Thymus (tissue), 14 donors: ENCODE data around the gene GPR101. TPM values are rescaled to one million over a fixed set of nuclear protein-coding genes. Genes with fewer than 3 reads are reported as not detected.

Experiments used
- DNase-seq, 9 donors: peaks; one replicate each; pipeline ENCODE4 v3.0.0-alpha.2; 2013; ENCODE audit warnings: low spot score in 9 of 9, low read depth in 6 of 9, missing footprints in 1 of 9
- H3K27ac ChIP-seq, 2 donors: one replicate each; pipeline ENCODE4 v1.5.1; 2013; ENCODE audit warnings: control low read depth in 1 of 2, low read depth in 1 of 2, low read length in 1 of 2, mild to moderate bottlenecking in 1 of 2, moderate library complexity in 1 of 2
- H3K27me3 ChIP-seq, 2 donors: one replicate each; pipeline ENCODE4 v1.5.1; 2013; ENCODE audit warnings: low read length in 1 of 2; ENCODE audit not compliant: control insufficient read depth in 2 of 2, insufficient read depth in 1 of 2
- H3K36me3 ChIP-seq, 2 donors: one replicate each; pipeline ENCODE4 v1.5.1; 2013; ENCODE audit warnings: low read length in 1 of 2, mild to moderate bottlenecking in 1 of 2, moderate library complexity in 1 of 2; ENCODE audit not compliant: control insufficient read depth in 2 of 2, insufficient read depth in 2 of 2
- H3K4me1 ChIP-seq, 2 donors: one replicate each; pipeline ENCODE4 v1.5.1; 2013; ENCODE audit warnings: low read length in 2 of 2; ENCODE audit not compliant: control insufficient read depth in 2 of 2, insufficient read depth in 2 of 2
- H3K4me3 ChIP-seq, 2 donors: one replicate each; pipeline ENCODE4 v1.5.1; 2013; ENCODE audit warnings: low read length in 2 of 2, control low read depth in 1 of 2, mild to moderate bottlenecking in 1 of 2
- H3K9me3 ChIP-seq, 2 donors: one replicate each; pipeline ENCODE4 v1.5.1; 2013; ENCODE audit warnings: low read length in 1 of 2, mild to moderate bottlenecking in 1 of 2; ENCODE audit not compliant: control insufficient read depth in 2 of 2, insufficient read depth in 1 of 2
- WGBS: extraction: QIAGEN DNeasy Blood & Tissue Kit; methylation state at CpG from one replicate; pipeline ENCODE4 v1.1.7; 2013; 5-methylcytosine and 5-hydroxymethylcytosine counted together
- long read RNA-seq, 10 donors: transcript quantifications; one replicate each; lab custom pipeline, GENCODE V29; 2026
- polyA plus RNA-seq: library from polyadenylated mRNA; stranded (reverse); fragments of 200-250 nt; gene quantifications from one replicate; pipeline ENCODE4 v1.2.3, GENCODE V29; 2013
- total RNA-seq: library from RNA; stranded (reverse); fragments of 120-200 nt; gene quantifications from one replicate; pipeline ENCODE4 v1.2.4, GENCODE V29; 2013
- donor health status: healthy.

The GPR101 gene
- not detected for total RNA-seq
- polyA plus RNA-seq = 0.02 TPM
- long read RNA-seq, donor 1 = 0 reads
- long read RNA-seq, donor 2 = 0 reads
- long read RNA-seq, donor 3 = 0 reads
- long read RNA-seq, donor 4 = 0 reads
- long read RNA-seq, donor 5 = 0 reads
- long read RNA-seq, donor 6 = 0 reads
- long read RNA-seq, donor 7 = 0 reads
- long read RNA-seq, donor 8 = 0 reads
- long read RNA-seq, donor 9 = 0 reads
- long read RNA-seq, donor 10 = 0 reads

- Histone ChIP-seq H3K27me3 (peaks cover 15 to 69% of the 10 kb centered on the region in 2 donors), H3K27ac (no peak within 1 kb of the TSS), H3K4me3 (peak within 1 kb of the TSS in 1 of 2 donors; percentile 15), H3K4me1 (peaks cover 2 to 12% of the 10 kb centered on the region in 2 donors), H3K36me3 (no peaks in the 10 kb centered on the region), H3K9me3 (peaks cover 0 to 8% of the 10 kb centered on the region in 2 donors)
- 4% methylated on average over 68 of the region's 68 CpGs for WGBS
- peak in 2 of 9 donors; percentile 4 to 7 for DNase-seq
Observed at GRCh38 chrX:137033774-137034507, at the start of gene GPR101. GPR101 (minus strand) TSS chrX:137033995; CDS start chrX:137031674, 2,321 bp downstream.

GRCh38 chrX:137081239-137081638, 47.4 kb upstream of the GPR101 start:
- H3K27me3 ChIP-seq = no peaks in the 10 kb centered on the region
- H3K36me3 ChIP-seq = no peaks in the 10 kb centered on the region
- no peak overlapping the region for H3K4me3 ChIP-seq
- WGBS = 99% methylated on average over 2 of the region's 2 CpGs
- no peaks in the 10 kb centered on the region for H3K9me3 ChIP-seq
- no peaks in the 10 kb centered on the region for H3K4me1 ChIP-seq
- H3K27ac ChIP-seq = no peak overlapping the region
- DNase-seq = no peak

- 83% methylated on average over 1 of the region's 1 CpG for WGBS
- no peaks in the 10 kb centered on the region for H3K27me3 ChIP-seq
- no peak overlapping the region for H3K27ac ChIP-seq
- no peak for DNase-seq
- no peaks in the 10 kb centered on the region for H3K4me1 ChIP-seq
- no peaks in the 10 kb centered on the region for H3K36me3 ChIP-seq
- no peaks in the 10 kb centered on the region for H3K9me3 ChIP-seq
- no peak overlapping the region for H3K4me3 ChIP-seq
Observed at GRCh38 chrX:137072396-137072795, 38.6 kb upstream of the GPR101 start.

GRCh38 chrX:137071596-137071995, 37.8 kb upstream of the GPR101 start:
- Histone ChIP-seq H3K27me3 (no peaks in the 10 kb centered on the region), H3K4me1 (no peaks in the 10 kb centered on the region), H3K36me3 (no peaks in the 10 kb centered on the region), H3K27ac (no peak overlapping the region), H3K9me3 (no peaks in the 10 kb centered on the region), H3K4me3 (no peak overlapping the region)
- 92% methylated on average over 2 of the region's 2 CpGs for WGBS
- DNase-seq = no peak

- no peak overlapping the region for H3K27ac ChIP-seq
- H3K36me3 ChIP-seq = no peaks in the 10 kb centered on the region
- no peaks in the 10 kb centered on the region for H3K4me1 ChIP-seq
- no peaks in the 10 kb centered on the region for H3K9me3 ChIP-seq
- DNase-seq = no peak
- H3K4me3 ChIP-seq = no peak overlapping the region
- H3K27me3 ChIP-seq = no peaks in the 10 kb centered on the region
- WGBS = 99% methylated on average over 2 of the region's 2 CpGs
Observed at GRCh38 chrX:137067147-137067546, 33.4 kb upstream of the GPR101 start.

GRCh38 chrX:137062915-137063617, 29.3 kb upstream of the GPR101 start:
- no peak for DNase-seq
- no peak overlapping the region for H3K27ac ChIP-seq
- H3K27me3 ChIP-seq = no peaks in the 10 kb centered on the region
- no peaks in the 10 kb centered on the region for H3K36me3 ChIP-seq
- no peaks in the 10 kb centered on the region for H3K4me1 ChIP-seq
- 93% methylated on average over 4 of the region's 4 CpGs for WGBS
- no peak overlapping the region for H3K4me3 ChIP-seq
- H3K9me3 ChIP-seq = no peaks in the 10 kb centered on the region

GRCh38 chrX:137058339-137059127, 24.7 kb upstream of the GPR101 start:
- Histone ChIP-seq H3K4me1 (no peaks in the 10 kb centered on the region), H3K4me3 (no peak overlapping the region), H3K27ac (no peak overlapping the region), H3K36me3 (no peaks in the 10 kb centered on the region), H3K9me3 (no peaks in the 10 kb centered on the region), H3K27me3 (peaks cover 5 to 13% of the 10 kb centered on the region in 2 donors)
- DNase-seq = no peak
- WGBS = 29% methylated on average over 2 of the region's 2 CpGs

GRCh38 chrX:137052643-137053235, 18.9 kb upstream of the GPR101 start:
- H3K36me3 ChIP-seq = no peaks in the 10 kb centered on the region
- DNase-seq = no peak
- no peaks in the 10 kb centered on the region for H3K9me3 ChIP-seq
- H3K27me3 ChIP-seq = peaks cover 13 to 44% of the 10 kb centered on the region in 2 donors
- 2% methylated on average over 37 of the region's 37 CpGs for WGBS
- peaks cover 0 to 11% of the 10 kb centered on the region in 2 donors for H3K4me1 ChIP-seq
- H3K4me3 ChIP-seq = peak overlapping the region; percentile 12 to 44
- H3K27ac ChIP-seq = no peak overlapping the region
